Natural killer cell (primary cell): ENCODE data around the gene FOXO1. TPM values are rescaled to one million over a fixed set of nuclear protein-coding genes. Genes with fewer than 3 reads are reported as not detected.

Experiments used
- ATAC-seq, 3 donors: fragments of 150-1000 bp in 2 of 3; fragments of 200-7000 bp in 1 of 3; cut with Tn5 transposase; 1 replicate in 1 of 3; 2 replicates in 2 of 3; pipeline ENCODE4 v1.10.0; 2021; ENCODE audit warnings: mild to moderate bottlenecking in 2 of 3, moderate library complexity in 2 of 3
- DNase-seq, 2 donors: peaks; one replicate each; pipeline versions ENCODE4 v3.0.0 to v3.0.0-alpha.2; 2013 to 2021; ENCODE audit warnings: mixed read lengths in 1 of 2
- H3K27ac ChIP-seq: one replicate; pipeline ENCODE4 v1.5.1; 2013; ENCODE audit warnings: mild to moderate bottlenecking, low read length
- H3K27me3 ChIP-seq: one replicate; pipeline ENCODE4 v1.6.1; 2013; ENCODE audit warnings: low read length; ENCODE audit not compliant: control insufficient read depth, insufficient read depth
- H3K36me3 ChIP-seq: one replicate; pipeline ENCODE4 v1.6.1; 2013; ENCODE audit warnings: low read length; ENCODE audit not compliant: control insufficient read depth, insufficient read depth
- H3K4me1 ChIP-seq: one replicate; pipeline ENCODE4 v1.6.1; 2013; ENCODE audit warnings: low read length; ENCODE audit not compliant: control insufficient read depth, insufficient read depth
- H3K4me3 ChIP-seq: one replicate; pipeline ENCODE4 v1.5.1; 2013; ENCODE audit warnings: low read length
- H3K9me3 ChIP-seq: one replicate; pipeline ENCODE4 v1.6.1; 2013; ENCODE audit warnings: low read length; ENCODE audit not compliant: control insufficient read depth, insufficient read depth
- H3K27ac Mint-ChIP-seq, 2 donors: one replicate each; pipeline ENCODE4 v1.8.0; 2022; ENCODE audit warnings: mild to moderate bottlenecking in 2 of 2, mixed read lengths in 2 of 2, moderate library complexity in 1 of 2
- H3K27me3 Mint-ChIP-seq, 2 donors: one replicate each; pipeline ENCODE4 v1.8.0; 2022; ENCODE audit warnings: low read depth in 2 of 2, mixed read lengths in 2 of 2
- H3K36me3 Mint-ChIP-seq: one replicate; pipeline ENCODE4 v1.8.0; 2022; ENCODE audit warnings: mixed read lengths
- H3K4me1 Mint-ChIP-seq, 2 donors: one replicate each; pipeline ENCODE4 v1.8.0; 2022; ENCODE audit warnings: mixed read lengths in 2 of 2
- H3K4me3 Mint-ChIP-seq: one replicate; pipeline ENCODE4 v1.8.0; 2022; ENCODE audit warnings: mild to moderate bottlenecking, moderate library complexity, mixed read lengths
- H3K9me3 Mint-ChIP-seq, 2 donors: one replicate each; pipeline ENCODE4 v1.8.0; 2022; ENCODE audit warnings: mixed read lengths in 2 of 2
- WGBS: methylation state at CpG from one replicate; pipeline ENCODE4 v1.1.7; 2013; ENCODE audit warnings: missing lambda C conversion rate; ENCODE audit not compliant: insufficient coverage; 5-methylcytosine and 5-hydroxymethylcytosine counted together
- intact Hi-C: fragments of 100-400 bp; cut with micrococcal nuclease; formaldehyde crosslinking; loops from one replicate; pipeline ENCODE4 v1.14.2; 2022
- total RNA-seq, 4 donors: library from RNA; stranded (reverse); fragments of 120-200 nt in 1 of 4; gene quantifications; one replicate each; pipeline versions ENCODE4 v1.2.3 to v1.2.4, GENCODE V29; 2013 to 2022
- TF ChIP-seq, protein P1 (sequence below): fragments of 200-600 bp; IDR thresholded peaks from one replicate; pipeline ENCODE4 v1.8.0; 2022; ENCODE audit warnings: antibody characterized with exemption

FOXO1 gene
- total RNA-seq, 3 donors from 2014 or later (not counting 1 experiment from before 2014, with no cell fraction given): 23.9 to 29.8 (median 27.6) TPM

DNA sequence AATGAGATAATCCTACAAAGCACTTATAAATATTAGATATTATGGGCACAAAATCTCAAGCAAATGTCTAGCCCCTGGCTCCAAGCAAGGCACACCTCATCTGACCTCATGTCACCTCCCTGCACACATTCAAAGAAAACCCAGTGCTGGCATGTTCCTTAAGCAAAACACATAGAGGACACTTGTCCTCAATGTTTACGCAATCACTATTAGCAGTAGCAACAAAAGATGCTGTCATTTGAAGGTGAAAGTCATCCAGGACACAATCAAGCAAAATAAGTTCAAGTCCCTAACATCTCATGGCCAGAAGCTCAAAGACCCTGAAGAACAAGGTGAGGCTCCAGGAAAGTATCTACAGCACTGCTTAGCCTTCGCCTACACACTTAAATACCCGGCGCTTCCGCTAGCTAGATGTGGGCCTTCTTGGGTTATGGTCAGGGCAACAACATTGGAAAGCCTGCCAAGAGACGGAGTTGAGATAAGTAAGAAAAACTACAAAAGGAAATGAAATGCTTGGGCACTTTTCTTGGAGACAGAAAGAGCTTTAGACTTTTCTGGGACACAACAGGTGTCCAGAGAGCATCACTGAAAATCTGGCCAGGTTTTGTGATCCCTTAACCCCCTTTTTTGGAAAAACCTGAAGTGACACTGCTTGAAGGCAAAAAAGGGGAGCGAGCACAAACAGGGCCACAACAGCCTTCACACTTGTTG lies 85.7 kb downstream of the FOXO1 start:
- Mint-ChIP-seq H3K4me3 (no peak overlapping the region), H3K27ac (no peak overlapping the region), H3K27me3 (no peaks in the 10 kb centered on the region), H3K36me3 (peaks cover 7% of the 10 kb centered on the region), H3K4me1 (peaks cover 62 to 65% of the 10 kb centered on the region in 2 donors), H3K9me3 (peaks cover 0 to 3% of the 10 kb centered on the region in 2 donors)
- Histone ChIP-seq H3K4me3 (no peak overlapping the region), H3K9me3 (no peaks in the 10 kb centered on the region), H3K4me1 (peaks cover 8% of the 10 kb centered on the region), H3K36me3 (no peaks in the 10 kb centered on the region), H3K27ac (peak overlapping the region; percentile 25), H3K27me3 (no peaks in the 10 kb centered on the region)
- TF ChIP-seq, protein P1, sequence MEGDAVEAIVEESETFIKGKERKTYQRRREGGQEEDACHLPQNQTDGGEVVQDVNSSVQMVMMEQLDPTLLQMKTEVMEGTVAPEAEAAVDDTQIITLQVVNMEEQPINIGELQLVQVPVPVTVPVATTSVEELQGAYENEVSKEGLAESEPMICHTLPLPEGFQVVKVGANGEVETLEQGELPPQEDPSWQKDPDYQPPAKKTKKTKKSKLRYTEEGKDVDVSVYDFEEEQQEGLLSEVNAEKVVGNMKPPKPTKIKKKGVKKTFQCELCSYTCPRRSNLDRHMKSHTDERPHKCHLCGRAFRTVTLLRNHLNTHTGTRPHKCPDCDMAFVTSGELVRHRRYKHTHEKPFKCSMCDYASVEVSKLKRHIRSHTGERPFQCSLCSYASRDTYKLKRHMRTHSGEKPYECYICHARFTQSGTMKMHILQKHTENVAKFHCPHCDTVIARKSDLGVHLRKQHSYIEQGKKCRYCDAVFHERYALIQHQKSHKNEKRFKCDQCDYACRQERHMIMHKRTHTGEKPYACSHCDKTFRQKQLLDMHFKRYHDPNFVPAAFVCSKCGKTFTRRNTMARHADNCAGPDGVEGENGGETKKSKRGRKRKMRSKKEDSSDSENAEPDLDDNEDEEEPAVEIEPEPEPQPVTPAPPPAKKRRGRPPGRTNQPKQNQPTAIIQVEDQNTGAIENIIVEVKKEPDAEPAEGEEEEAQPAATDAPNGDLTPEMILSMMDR: no peak
- ATAC-seq: no peak
- 92% methylated on average over 7 of the region's 7 CpGs for WGBS
- intact Hi-C loops: no loop called here
- DNase-seq: no peak

DNA sequence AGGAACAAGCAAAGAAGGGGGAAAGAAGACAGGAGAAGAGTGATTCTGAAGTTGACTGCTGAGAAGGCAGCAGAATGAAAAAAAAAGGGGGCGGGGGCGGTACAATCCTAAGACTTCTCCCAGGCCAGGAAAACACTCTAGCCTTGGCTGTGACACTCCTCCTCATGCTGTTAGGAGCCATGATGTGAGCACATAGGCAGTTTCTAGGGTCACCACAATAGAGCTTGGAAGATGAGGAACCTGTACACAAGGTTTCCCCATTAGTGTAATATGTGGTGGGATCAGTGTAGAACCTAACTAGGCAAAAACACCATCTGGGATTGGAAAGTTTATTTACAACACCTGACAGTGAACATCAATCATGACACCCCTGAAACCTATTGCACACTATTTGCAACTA lies 86.9 kb downstream of the FOXO1 start:
- no peaks in the 10 kb centered on the region for H3K9me3 ChIP-seq
- Mint-ChIP-seq H3K27me3 (no peaks in the 10 kb centered on the region), H3K4me3 (no peak overlapping the region), H3K4me1 (peaks cover 69 to 72% of the 10 kb centered on the region in 2 donors), H3K27ac (no peak overlapping the region), H3K9me3 (peaks cover 0 to 3% of the 10 kb centered on the region in 2 donors), H3K36me3 (peaks cover 7% of the 10 kb centered on the region)
- ATAC-seq: no peak
- DNase-seq: no peak
- no peak overlapping the region for H3K4me3 ChIP-seq
- intact Hi-C loops: no loop called here
- TF ChIP-seq, protein P1: no peak
- H3K27ac ChIP-seq: no peak overlapping the region
- WGBS: 100% methylated on average over 2 of the region's 2 CpGs
- no peaks in the 10 kb centered on the region for H3K27me3 ChIP-seq
- no peaks in the 10 kb centered on the region for H3K36me3 ChIP-seq
- peaks cover 8% of the 10 kb centered on the region for H3K4me1 ChIP-seq

DNA sequence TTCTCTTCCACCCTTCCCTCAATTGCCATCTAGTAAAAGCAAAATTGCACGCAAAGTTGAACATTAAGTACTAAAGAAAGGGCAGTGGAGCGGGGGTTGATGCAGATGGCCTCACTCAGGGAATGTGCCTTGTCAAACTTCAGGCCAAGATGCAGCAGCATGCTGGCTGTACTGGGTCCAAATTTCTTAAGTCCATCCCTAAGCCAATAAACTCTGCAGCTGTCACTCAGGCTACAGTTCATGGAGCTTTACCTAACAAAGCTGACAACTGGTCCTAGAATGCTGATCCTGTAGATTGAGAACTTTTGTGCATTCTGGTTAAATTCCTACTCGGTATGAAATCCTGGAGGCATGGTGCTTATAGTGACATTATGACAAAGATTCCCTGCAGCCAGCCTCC lies 88.4 kb downstream of the FOXO1 start:
- TF ChIP-seq, protein P1: no peak
- no peak overlapping the region for H3K4me3 ChIP-seq
- Mint-ChIP-seq H3K9me3 (no peaks in the 10 kb centered on the region), H3K27ac (no peak overlapping the region), H3K27me3 (no peaks in the 10 kb centered on the region), H3K36me3 (no peaks in the 10 kb centered on the region), H3K4me3 (no peak overlapping the region), H3K4me1 (peaks cover 68 to 77% of the 10 kb centered on the region in 2 donors)
- intact Hi-C loops: no loop called here
- H3K9me3 ChIP-seq: no peaks in the 10 kb centered on the region
- no peak for ATAC-seq
- no peaks in the 10 kb centered on the region for H3K27me3 ChIP-seq
- H3K36me3 ChIP-seq: no peaks in the 10 kb centered on the region
- 88% methylated on average over 3 of the region's 3 CpGs for WGBS
- peaks cover 10% of the 10 kb centered on the region for H3K4me1 ChIP-seq
- H3K27ac ChIP-seq: no peak overlapping the region
- DNase-seq: no peak

DNA sequence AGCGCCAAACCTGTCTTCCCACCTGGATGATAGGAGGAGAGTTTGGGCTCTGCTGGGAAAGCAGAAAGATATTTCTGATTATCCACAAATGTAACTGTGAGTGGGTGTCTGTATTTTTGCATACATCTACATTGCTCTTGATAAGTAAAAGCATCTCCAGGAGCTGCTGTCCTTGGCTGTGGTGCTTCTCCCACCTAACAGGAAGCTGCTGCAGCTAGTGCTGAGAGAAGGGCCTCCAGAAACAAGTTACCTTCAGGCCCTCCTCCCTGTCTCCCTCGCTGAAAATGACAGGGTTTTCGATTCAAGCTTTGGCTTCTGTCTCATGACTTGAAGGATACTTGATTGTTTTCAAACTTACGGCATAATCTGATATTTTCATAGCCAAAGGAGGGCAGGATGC lies 90.1 kb downstream of the FOXO1 start:
- H3K4me1 Mint-ChIP-seq: peaks cover 69 to 74% of the 10 kb centered on the region in 2 donors
- Histone ChIP-seq H3K4me3 (no peak overlapping the region), H3K4me1 (peaks cover 13% of the 10 kb centered on the region), H3K27ac (no peak overlapping the region), H3K9me3 (no peaks in the 10 kb centered on the region), H3K36me3 (no peaks in the 10 kb centered on the region), H3K27me3 (no peaks in the 10 kb centered on the region)
- no peak overlapping the region for H3K4me3 Mint-ChIP-seq
- H3K36me3 Mint-ChIP-seq: no peaks in the 10 kb centered on the region
- intact Hi-C loops: no loop called here
- peak in 1 of 2 donors; percentile 47 for DNase-seq
- no peaks in the 10 kb centered on the region for H3K9me3 Mint-ChIP-seq
- ATAC-seq: peak in 1 of 3 donors; percentile 43
- H3K27me3 Mint-ChIP-seq: no peaks in the 10 kb centered on the region
- 79% methylated on average over 4 of the region's 4 CpGs for WGBS
- H3K27ac Mint-ChIP-seq: peak overlapping the region in 1 of 2 donors; percentile 4
- TF ChIP-seq, protein P1: no peak
